OCI-LY3 (cell line): ENCODE measurements around the gene TMEM59L.

Experiments
- H2AFZ ChIP-seq: fragments of 200-600, 300-600 bp; shearing (Covaris generic); 2 replicates; pipeline ENCODE4 v1.6.0; 2014; ENCODE audit warnings: antibody characterized with exemption, low read depth, low read length
- H3K27ac ChIP-seq: fragments of 200-600, 300-600 bp; sonication (generic); 2 replicates; pipeline ENCODE4 v1.5.1; 2014; ENCODE audit warnings: mild to moderate bottlenecking, low read length, moderate library complexity, mixed read lengths
- H3K27me3 ChIP-seq: fragments of 200-600, 300-600 bp; sonication (generic); 2 replicates; pipeline ENCODE4 v1.6.1; 2014; ENCODE audit warnings: low read depth, low read length, mixed read lengths
- H3K36me3 ChIP-seq: fragments of 200-600, 300-600 bp; sonication (generic); replicated peaks from 2 replicates; pipeline ENCODE3; 2014; ENCODE audit warnings: low read depth, low read length, mixed read lengths
- H3K4me1 ChIP-seq: fragments of 300-600, 200-600 bp; sonication (generic); 2 replicates; pipeline ENCODE4 v1.6.1; 2014; ENCODE audit warnings: low read length, mixed read lengths
- H3K4me2 ChIP-seq: fragments of 200-600, 300-600 bp; sonication (generic); 2 replicates; pipeline ENCODE4 v1.6.1; 2014; ENCODE audit warnings: low read length, mixed read lengths
- H3K4me3 ChIP-seq: fragments of 300-600, 200-600 bp; sonication (generic); 2 replicates; pipeline ENCODE4 v1.5.1; 2014; ENCODE audit warnings: antibody characterized with exemption, mild to moderate bottlenecking, low read length, moderate library complexity
- H3K79me2 ChIP-seq: fragments of 300-600, 200-600 bp; shearing (Covaris generic); 2 replicates; pipeline ENCODE4 v1.6.1; 2014; ENCODE audit warnings: mild to moderate bottlenecking, low read length, mixed read lengths
- H3K9ac ChIP-seq: fragments of 300-600, 200-600 bp; shearing (Covaris generic); 2 replicates; pipeline ENCODE4 v1.6.0; 2014; ENCODE audit warnings: mild to moderate bottlenecking, low read length, moderate library complexity
- H3K9me3 ChIP-seq: fragments of 200-600, 300-600 bp; shearing (Covaris generic); 2 replicates; pipeline ENCODE4 v1.6.1; 2014; ENCODE audit warnings: low read length, mixed read lengths; ENCODE audit not compliant: insufficient read depth
- H4K20me1 ChIP-seq: fragments of 200-600, 300-600 bp; sonication (generic); 2 replicates; pipeline ENCODE4 v1.6.1; 2016; ENCODE audit warnings: low read length, mixed read lengths; ENCODE audit not compliant: insufficient read depth
- CTCF ChIP-seq: fragments of 200-600, 300-600 bp; sonication (generic); IDR thresholded peaks from 2 replicates; pipeline ENCODE4 v1.5.1; 2014; ENCODE audit warnings: antibody characterized with exemption, low read length, low read depth
- EZH2phosphoT487 ChIP-seq: fragments of 200-600 bp; shearing (Covaris generic); IDR thresholded peaks from 2 replicates; pipeline ENCODE4 v1.6.1; 2018; ENCODE audit warnings: antibody characterized with exemption, mixed run types, low read depth

Gene TMEM59L

GRCh38 chr19:18651733-18652132 lies 39.1 kb downstream of the TMEM59L start:
- Histone ChIP-seq H3K4me1 (peaks cover under 1% of the 10 kb centered on the region), H3K27ac (no peak overlapping the region), H3K36me3 (no peaks in the 10 kb centered on the region), H3K4me2 (no peak overlapping the region), H3K79me2 (no peaks in the 10 kb centered on the region), H4K20me1 (peaks cover 60% of the 10 kb centered on the region), H3K4me3 (no peak overlapping the region), H3K27me3 (no peaks in the 10 kb centered on the region), H3K9ac (no peak overlapping the region), H3K9me3 (no peaks in the 10 kb centered on the region), H2AFZ (no peak overlapping the region)
- no peak for TF ChIP-seq EZH2phosphoT487
- TF ChIP-seq CTCF, result no peak

GRCh38 chr19:18653853-18654252 lies 41.2 kb downstream of the TMEM59L start:
- H3K36me3 ChIP-seq, result no peaks in the 10 kb centered on the region
- H3K4me1 ChIP-seq, result peaks cover 22% of the 10 kb centered on the region
- H3K4me3 ChIP-seq, result no peak overlapping the region
- peaks cover 18% of the 10 kb centered on the region; the same call in 1 of the 2 replicates for H3K27me3 ChIP-seq
- peaks cover 57% of the 10 kb centered on the region for H4K20me1 ChIP-seq
- H3K9me3 ChIP-seq, result no peaks in the 10 kb centered on the region
- no peak overlapping the region for H3K27ac ChIP-seq
- H3K9ac ChIP-seq, result no peak overlapping the region
- TF ChIP-seq CTCF (no peak), EZH2phosphoT487 (no peak)
- no peak overlapping the region for H3K4me2 ChIP-seq
- peaks cover 4% of the 10 kb centered on the region for H3K79me2 ChIP-seq
- no peak overlapping the region for H2AFZ ChIP-seq

GRCh38 chr19:18654469-18654868 lies 41.8 kb downstream of the TMEM59L start:
- no peak overlapping the region for H3K4me2 ChIP-seq
- H3K4me1 ChIP-seq, result peaks cover 28% of the 10 kb centered on the region
- peaks cover 4% of the 10 kb centered on the region for H3K79me2 ChIP-seq
- TF ChIP-seq CTCF, result no peak
- TF ChIP-seq EZH2phosphoT487, result no peak
- peaks cover 21% of the 10 kb centered on the region; the same call in 1 of the 2 replicates for H3K27me3 ChIP-seq
- H3K9me3 ChIP-seq, result no peaks in the 10 kb centered on the region
- no peak overlapping the region for H2AFZ ChIP-seq
- no peak overlapping the region for H3K4me3 ChIP-seq
- no peaks in the 10 kb centered on the region for H3K36me3 ChIP-seq
- no peak overlapping the region for H3K27ac ChIP-seq
- H4K20me1 ChIP-seq, result peaks cover 53% of the 10 kb centered on the region
- H3K9ac ChIP-seq, result no peak overlapping the region

GRCh38 chr19:18655173-18655844 lies 42.6 kb downstream of the TMEM59L start:
- H3K36me3 ChIP-seq, result no peaks in the 10 kb centered on the region
- peaks cover 57% of the 10 kb centered on the region for H4K20me1 ChIP-seq
- TF ChIP-seq CTCF (no peak; the same call in 1 of the 2 replicates), EZH2phosphoT487 (no peak)
- H3K4me3 ChIP-seq, result no peak overlapping the region
- peaks cover 21% of the 10 kb centered on the region; the same call in 1 of the 2 replicates for H3K27me3 ChIP-seq
- no peak overlapping the region for H2AFZ ChIP-seq
- H3K4me1 ChIP-seq, result peaks cover 34% of the 10 kb centered on the region
- no peak overlapping the region for H3K27ac ChIP-seq
- H3K4me2 ChIP-seq, result no peak overlapping the region
- H3K9me3 ChIP-seq, result no peaks in the 10 kb centered on the region
- no peak overlapping the region for H3K9ac ChIP-seq
- peaks cover 4% of the 10 kb centered on the region for H3K79me2 ChIP-seq
